Psoas muscle (tissue), 8 donors: Measurements from ENCODE around the gene RUNX3. TPM values are rescaled to one million over a fixed set of nuclear protein-coding genes. Genes with fewer than 3 reads are reported as not detected.

Source experiments
- ATAC-seq, 4 donors: fragments of 200-7000 bp; cut with Tn5 transposase; one replicate each; pipeline ENCODE4 v1.9.1; 2020; ENCODE audit warnings: moderate library complexity in 3 of 4, mild to moderate bottlenecking in 2 of 4
- DNase-seq, 2 donors: peaks; one replicate each; pipeline ENCODE4 v3.0.0-alpha.2; 2020
- H3K27ac ChIP-seq: fragments of 200-600 bp; one replicate; pipeline ENCODE4 v1.8.0; 2022
- H3K27me3 ChIP-seq, 3 donors: fragments of 200-600 bp in 1 of 3; one replicate each; pipeline versions ENCODE4 v1.6.1 to v1.8.0; 2013 to 2022; ENCODE audit warnings: low read length in 2 of 3, mild to moderate bottlenecking in 2 of 3, moderate library complexity in 1 of 3; ENCODE audit not compliant: insufficient read depth in 3 of 3
- H3K36me3 ChIP-seq, 2 donors: fragments of 200-600 bp in 1 of 2; one replicate each; pipeline versions ENCODE4 v1.6.1 to v1.8.0; 2013 to 2022; ENCODE audit warnings: low read depth in 1 of 2, mild to moderate bottlenecking in 1 of 2, moderate library complexity in 1 of 2; ENCODE audit not compliant: insufficient read depth in 1 of 2
- H3K4me1 ChIP-seq: fragments of 200-600 bp; one replicate; pipeline ENCODE4 v1.8.0; 2022
- H3K4me3 ChIP-seq: fragments of 200-600 bp; one replicate; pipeline ENCODE4 v1.8.0; 2022; ENCODE audit warnings: mild to moderate bottlenecking
- H3K9me3 ChIP-seq: fragments of 200-600 bp; one replicate; pipeline ENCODE4 v1.8.0; 2022
- CTCF ChIP-seq: fragments of 200-600 bp; IDR thresholded peaks from one replicate; pipeline ENCODE4 v1.8.0; 2022; ENCODE audit warnings: antibody characterized with exemption
- WGBS, 3 donors: extraction: QIAGEN DNeasy Blood & Tissue Kit; methylation state at CpG; one replicate each; pipeline versions ENCODE4 v1.1.6 to v1.1.7; 2013; 5-methylcytosine and 5-hydroxymethylcytosine counted together
- intact Hi-C, 2 donors: fragments of 100-400 bp; cut with DNase I; formaldehyde crosslinking; loops; one replicate each; pipeline versions ENCODE4 v1.11.0 to v1.14.2; 2022
- polyA plus RNA-seq, 3 donors: library from polyadenylated mRNA; stranded (reverse); fragments of 200-250 nt; gene quantifications; one replicate each; pipeline ENCODE4 v1.2.3, GENCODE V29; 2013
- total RNA-seq, 4 donors: library from RNA; stranded (reverse); fragmentation: NEBNext Ultra II Directional in 2 of 4; extraction: Animal tissue kit (Norgen Biotek cat#: 25700) in 2 of 4; gene quantifications; one replicate each; pipeline versions ENCODE4 v1.2.1 to v1.2.4, GENCODE V29; 2021 to 2023
- donor health status: healthy with polysubstance abuse.
- donor health status: DM: no; HTN: no; CAD: no; lungs with moderate emphysema.
- donor health status: Bipolar disorder and iron deficiency.
- donor health status: healthy.
- donor health status: DM: yes; HTN: yes; CAD: no.
- donor health status: DM: no; HTN: no; CAD: no.
- donor health status: DM: no; HTN: no; CAD: no.
- donor health status: DM: yes; HTN: yes; CAD: no.

The RUNX3 gene
- total and polyA plus RNA-seq, 7 donors = 0.16 to 0.59 (median 0.28) TPM

GRCh38 chr1:24932284-24932683 lies 2.2 kb upstream of the RUNX3 start:
- peaks cover 10% of the 10 kb centered on the region for H3K4me1 ChIP-seq
- ATAC-seq (peak; percentile 57 to 81 (median 72)), DNase-seq (peak in 1 of 2 donors; percentile 50)
- TF ChIP-seq CTCF = peak; percentile 77
- no peak overlapping the region for H3K27ac ChIP-seq
- intact Hi-C loops = loop anchor here (2.0 kb wide), 2 partner anchors 165 to 169 kb away; no protein-coding TSS in a partner anchor
- 5 to 8% (median 6%) methylated on average over 25 to 34 of the region's 34 CpGs for WGBS, 3 donors
- no peaks in the 10 kb centered on the region for H3K9me3 ChIP-seq
- peak overlapping the region; percentile 35 for H3K4me3 ChIP-seq
- H3K36me3 ChIP-seq = no peaks in the 10 kb centered on the region
- peaks cover 4 to 76% (median 42%) of the 10 kb centered on the region in 3 donors for H3K27me3 ChIP-seq

GRCh38 chr1:24931468-24932231 lies 1.6 kb upstream of the RUNX3 start:
- peak overlapping the region; percentile 35 for H3K4me3 ChIP-seq
- no peak for ATAC-seq

GRCh38 chr1:24931146-24931467 lies 1.0 kb upstream of the RUNX3 start:
- intact Hi-C loops = no loop called here
- DNase-seq (no peak), ATAC-seq (no peak)
- H3K36me3 ChIP-seq = no peaks in the 10 kb centered on the region
- H3K9me3 ChIP-seq = no peaks in the 10 kb centered on the region
- H3K4me1 ChIP-seq = peaks cover 10% of the 10 kb centered on the region
- WGBS, 3 donors = 13 to 22% (median 18%) methylated on average over 21 of the region's 21 CpGs
- H3K4me3 ChIP-seq = no peak overlapping the region
- peaks cover 4 to 88% (median 50%) of the 10 kb centered on the region in 3 donors for H3K27me3 ChIP-seq
- H3K27ac ChIP-seq = no peak overlapping the region
- TF ChIP-seq CTCF = no peak

More at GRCh38 chr1:24931468-24932231, 1.6 kb upstream of the RUNX3 start:
- no peaks in the 10 kb centered on the region for H3K36me3 ChIP-seq
- no peak for TF ChIP-seq CTCF
- H3K27ac ChIP-seq = no peak overlapping the region
- DNase-seq = no peak
- intact Hi-C loops = loop anchor here (2.0 kb wide), 2 partner anchors 165 to 169 kb away; no protein-coding TSS in a partner anchor
- 9 to 12% (median 12%) methylated on average over 61 to 63 of the region's 63 CpGs for WGBS, 3 donors
- peaks cover 4 to 82% (median 48%) of the 10 kb centered on the region in 3 donors for H3K27me3 ChIP-seq
- H3K9me3 ChIP-seq = no peaks in the 10 kb centered on the region
- peaks cover 10% of the 10 kb centered on the region for H3K4me1 ChIP-seq

GRCh38 chr1:24929398-24930259 lies 447 bp downstream of the RUNX3 start:
- H3K27me3 ChIP-seq = peaks cover 4 to 98% (median 59%) of the 10 kb centered on the region in 3 donors
- intact Hi-C loops = loop anchor here in 1 of 2 donors (10.0 kb wide), 1 partner anchor 265 kb away; no protein-coding TSS in a partner anchor
- H3K9me3 ChIP-seq = no peaks in the 10 kb centered on the region

More at GRCh38 chr1:24929398-24930259, 447 bp downstream of the RUNX3 start:
- Histone ChIP-seq H3K4me3 (peak overlapping the region; percentile 49), H3K27ac (no peak overlapping the region), H3K36me3 (no peaks in the 10 kb centered on the region), H3K4me1 (peaks cover 10% of the 10 kb centered on the region)
- ATAC-seq = peak in 1 of 4 donors; percentile 9
- no peak for TF ChIP-seq CTCF
- 1 to 2% (median 1%) methylated on average over 65 to 121 of the region's 129 CpGs for WGBS, 3 donors
- no peak for DNase-seq
